Measurements from ENCODE around the gene SLC35F1.
"Not testable (repeated sequence)": the region's sequence is repeated elsewhere in the genome, so short reads cannot be mapped to it uniquely, and the experiment has no call there.

The SLC35F1 gene

GRCh38 chr6:117927866-117928265 is 20.8 kb downstream of the SLC35F1 start:
- DNase-seq (ENCODE audit: low read depth in 2 of 2) = no peak

DNA sequence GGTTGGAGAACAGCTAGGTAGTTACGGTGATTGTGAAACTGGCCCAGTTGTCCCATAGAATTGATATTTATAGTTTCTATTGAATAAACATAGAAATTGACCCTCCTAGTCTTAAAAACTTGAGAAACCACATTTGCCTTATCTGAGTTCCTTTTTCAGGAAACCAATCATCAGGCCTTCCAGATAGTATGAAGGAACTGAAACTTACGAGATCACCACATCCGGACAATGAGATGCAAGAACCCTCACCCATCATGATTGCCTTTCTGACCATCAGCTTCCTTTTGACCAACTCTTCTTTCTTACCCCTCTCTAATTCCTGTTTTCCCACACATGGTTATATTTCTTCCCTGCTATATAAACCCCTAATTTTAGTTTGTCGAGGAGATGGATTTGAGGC is 21.8 kb downstream of the SLC35F1 start:
- no peak for DNase-seq (ENCODE audit: low read depth in 2 of 2)

DNA sequence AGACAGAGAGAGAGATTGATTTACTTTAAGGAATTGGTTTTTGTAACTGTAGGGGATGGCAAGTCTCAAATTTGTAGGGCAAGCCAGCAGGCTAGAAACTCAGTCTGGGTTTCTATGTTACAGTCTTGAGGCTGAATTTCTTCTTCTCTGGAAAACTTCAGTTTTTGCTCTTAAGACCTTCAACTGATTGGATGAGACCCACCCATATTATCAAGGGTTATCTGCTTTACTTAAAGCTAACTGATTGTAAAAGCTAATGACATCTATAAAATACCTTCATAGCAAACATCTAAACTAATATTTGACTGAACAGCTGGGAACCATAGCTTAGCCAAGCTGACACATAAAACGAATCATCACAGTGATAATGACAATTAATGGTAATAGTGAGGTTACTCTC is 22.4 kb downstream of the SLC35F1 start:
- no peak for DNase-seq (ENCODE audit: low read depth in 2 of 2)

DNA sequence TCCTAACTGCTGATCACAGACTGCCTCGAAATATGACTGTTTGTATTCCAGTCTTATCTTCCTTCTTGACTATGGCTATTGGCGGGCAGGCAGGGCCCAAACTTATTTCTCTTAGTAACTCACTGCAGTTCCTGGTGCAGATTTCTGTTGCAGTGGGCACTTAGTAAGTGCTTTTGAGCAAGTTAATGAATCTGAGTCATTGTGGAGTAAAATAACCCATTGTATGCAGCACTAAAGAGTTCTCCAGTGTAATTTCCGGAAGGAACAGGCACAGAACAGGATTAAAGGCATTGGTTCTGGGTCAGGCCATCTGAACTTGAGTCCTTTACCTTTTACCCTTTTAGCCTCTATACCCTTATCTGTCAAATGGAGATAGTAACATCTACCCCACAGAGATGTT is 23.6 kb downstream of the SLC35F1 start:
- DNase-seq (ENCODE audit: low read depth in 2 of 2) = no peak

DNA sequence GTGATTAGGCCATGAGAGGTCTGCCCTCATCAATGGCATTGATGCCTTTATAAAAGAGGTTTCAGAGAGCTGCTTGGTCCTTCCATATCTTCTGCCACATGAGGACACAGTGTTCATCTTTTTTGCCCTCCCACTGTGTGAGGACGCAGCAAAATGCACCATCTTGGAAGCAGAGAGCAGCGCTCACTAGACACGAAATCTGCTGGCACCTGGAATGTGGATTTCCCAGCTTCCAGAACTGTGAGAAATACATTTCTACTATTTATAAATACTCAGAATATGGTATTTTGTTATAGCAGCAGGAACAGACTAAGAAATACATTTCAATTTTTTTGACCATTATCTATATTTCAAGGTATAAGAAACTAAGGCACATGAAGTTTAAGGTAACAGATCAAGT is 24.9 kb downstream of the SLC35F1 start:
- no peak for DNase-seq (ENCODE audit: low read depth in 2 of 2)

DNA sequence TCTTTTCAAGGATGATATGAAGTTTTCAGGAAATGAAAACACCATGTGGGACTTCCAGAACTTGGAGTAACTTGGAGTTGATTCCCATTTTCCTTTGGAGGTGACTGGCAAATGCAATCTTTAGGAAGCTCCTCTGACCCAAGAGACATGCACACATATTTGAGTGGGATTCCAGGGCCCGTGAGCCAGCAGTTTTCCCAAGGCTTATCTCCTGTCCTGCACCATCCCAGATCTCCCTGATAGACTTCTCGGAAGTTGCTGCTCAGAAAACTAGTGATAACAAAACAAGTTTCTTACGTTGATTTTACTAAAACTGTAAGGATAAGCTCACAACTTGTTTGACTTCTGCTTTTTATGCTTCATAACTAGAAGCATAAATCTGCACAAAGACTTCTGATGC is 25.6 kb downstream of the SLC35F1 start:
- no peak for DNase-seq (ENCODE audit: low read depth in 2 of 2)

DNA sequence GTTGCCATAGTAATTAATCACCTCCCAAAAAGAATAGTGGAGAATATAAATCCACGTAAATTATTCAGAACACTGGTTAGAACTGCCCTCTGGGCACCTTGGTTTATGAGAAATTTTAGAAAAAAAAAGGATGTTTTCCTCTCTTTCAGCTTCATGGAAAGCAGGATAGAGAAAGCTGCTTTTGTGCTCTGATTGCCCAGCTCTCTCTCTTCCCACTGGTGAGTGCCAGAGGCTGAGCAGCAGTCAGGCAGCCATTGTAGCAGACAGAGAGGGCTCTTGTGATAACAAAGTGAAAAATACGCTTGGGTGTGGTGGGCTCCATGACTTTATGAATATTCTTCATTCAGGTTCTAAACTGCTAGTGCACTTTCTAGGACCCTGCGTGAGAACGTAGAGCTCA is 26.4 kb downstream of the SLC35F1 start:
- no peak for DNase-seq (ENCODE audit: low read depth in 2 of 2)

DNA sequence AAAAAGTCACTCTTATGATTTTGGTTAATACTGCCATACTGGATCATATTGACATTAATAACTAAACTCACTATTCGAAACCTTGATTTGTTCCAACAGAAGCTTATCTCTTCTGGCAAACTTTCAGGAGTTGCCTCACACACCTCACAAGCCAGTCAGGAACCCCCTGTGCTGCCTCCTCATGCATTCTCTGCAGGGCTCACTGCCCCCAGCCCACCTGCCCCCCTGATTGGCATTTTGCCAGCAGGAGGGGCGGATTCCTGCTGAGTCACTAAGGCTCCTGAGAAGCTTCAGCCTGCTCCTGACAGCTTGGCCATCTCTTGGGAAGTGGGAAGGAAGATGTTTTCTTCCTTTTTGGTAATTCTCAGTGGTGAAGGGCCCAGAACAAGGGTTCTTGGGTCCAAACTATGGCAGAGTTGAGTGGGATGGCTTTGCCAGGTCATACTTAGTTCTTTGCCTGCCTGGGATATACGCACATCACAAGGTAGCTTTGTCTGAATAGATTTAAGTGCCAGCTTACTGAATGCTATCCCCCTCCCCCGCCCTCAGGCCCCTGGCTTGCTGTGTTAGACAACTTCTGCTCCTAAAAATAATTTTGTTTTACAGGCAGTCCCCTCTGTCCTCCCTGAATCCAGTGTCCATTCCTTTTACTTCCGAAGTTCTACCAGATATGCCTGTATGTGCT is 31.4 kb downstream of the SLC35F1 start:
- DNase-seq (ENCODE audit: low read depth in 2 of 2) = no peak

- DNase-seq (ENCODE audit: low read depth in 2 of 2) = no peak
Observed at GRCh38 chr6:117947234-117947633, 40.2 kb downstream of the SLC35F1 start.

GRCh38 chr6:117951783-117952182 is 44.7 kb downstream of the SLC35F1 start:
- no peak for DNase-seq (ENCODE audit: low read depth in 2 of 2)

DNA sequence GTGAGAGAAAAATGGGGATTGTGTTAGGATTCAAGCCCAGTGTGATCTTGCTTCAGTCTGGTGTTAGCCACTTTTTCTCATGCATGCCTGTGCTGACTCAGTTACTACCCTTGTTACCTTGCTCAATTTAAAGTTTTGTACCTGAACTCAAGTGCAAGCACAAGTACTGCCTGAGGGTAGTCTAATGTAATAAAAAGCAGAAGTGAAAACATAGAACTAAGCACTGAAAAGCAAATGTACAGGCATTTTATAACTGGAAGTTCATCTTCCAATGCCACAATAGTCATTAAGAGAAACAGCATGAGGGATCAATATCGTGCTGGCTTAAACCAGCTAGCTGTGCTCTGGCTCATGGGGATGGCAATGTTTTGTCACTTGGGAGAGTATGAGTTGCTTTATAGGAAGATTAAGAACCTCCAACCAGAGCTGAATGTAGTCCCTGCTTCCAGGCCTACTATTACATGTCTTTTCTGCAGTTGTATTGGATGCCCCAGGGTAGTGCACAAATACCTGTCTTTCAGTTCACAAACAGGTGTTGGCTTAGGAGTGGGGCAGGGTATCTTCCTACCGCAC is 48.7 kb downstream of the SLC35F1 start:
- no peak for DNase-seq (ENCODE audit: low read depth in 2 of 2)

DNA sequence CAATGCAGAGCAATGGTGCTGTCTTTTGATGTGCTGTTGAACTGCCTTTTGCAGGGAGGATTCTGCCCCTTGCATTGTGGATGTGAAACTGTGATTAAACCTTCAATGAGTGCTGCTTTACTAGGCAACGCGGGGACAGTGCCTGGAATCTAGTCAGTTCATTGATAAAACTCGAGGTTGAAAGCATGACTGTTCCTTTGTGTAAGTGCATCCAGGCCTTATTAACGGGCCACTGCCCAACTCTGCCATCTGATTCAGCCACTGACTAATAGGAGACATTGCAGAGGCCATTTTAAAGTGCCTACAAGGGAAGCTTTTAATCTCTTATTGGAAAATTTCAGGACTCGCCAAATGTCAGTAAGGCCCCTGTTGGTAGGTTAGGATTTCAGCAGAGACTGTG is 49.3 kb downstream of the SLC35F1 start:
- no peak for DNase-seq (ENCODE audit: low read depth in 2 of 2)

GRCh38 chr6:117958536-117958935 is 51.5 kb downstream of the SLC35F1 start:
- DNase-seq (ENCODE audit: low read depth in 2 of 2) = no peak

GRCh38 chr6:117960877-117961276 is 53.8 kb downstream of the SLC35F1 start:
- DNase-seq (ENCODE audit: low read depth in 2 of 2) = no peak

DNA sequence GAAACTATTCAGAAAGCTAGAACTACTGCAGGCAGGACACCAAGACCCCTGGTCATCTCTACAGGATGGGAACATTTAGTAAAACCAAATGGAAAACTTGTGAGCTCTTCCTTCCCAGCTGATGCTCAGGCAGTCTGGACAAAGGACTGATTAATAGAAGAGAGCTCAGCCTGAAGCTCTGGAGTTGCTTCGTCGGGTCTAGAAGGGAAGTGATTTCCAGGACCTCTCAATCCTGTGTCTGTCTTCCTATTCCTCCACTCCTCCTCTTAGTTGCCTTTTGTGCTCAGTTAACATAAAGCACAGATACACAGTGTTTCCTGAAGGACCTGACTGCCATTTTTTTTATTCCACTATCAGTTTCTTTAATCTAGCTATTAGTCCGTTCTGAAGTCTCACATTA is 54.2 kb downstream of the SLC35F1 start:
- no peak for DNase-seq (ENCODE audit: low read depth in 2 of 2)

DNA sequence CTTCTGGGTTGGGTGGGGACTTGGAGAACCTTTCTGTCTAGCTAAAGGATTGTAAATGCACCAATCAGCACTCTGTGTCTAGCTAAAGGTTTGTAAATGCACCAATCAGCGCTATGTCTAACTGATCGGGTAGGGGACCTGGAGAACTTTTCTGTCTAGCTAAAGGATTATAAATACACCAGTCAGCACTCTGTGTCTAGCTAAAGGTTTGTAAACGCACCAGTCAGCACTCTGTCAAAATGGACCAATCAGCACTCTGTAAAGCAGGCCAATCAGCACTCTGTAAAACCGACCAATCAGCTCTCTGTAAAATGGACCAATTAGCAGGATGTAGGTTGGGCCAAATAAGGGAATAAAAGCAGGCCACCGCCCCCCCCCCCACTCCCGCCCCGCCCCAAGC is 58.7 kb downstream of the SLC35F1 start:
- not testable (repeated sequence) for DNase-seq (ENCODE audit: low read depth in 2 of 2)

DNA sequence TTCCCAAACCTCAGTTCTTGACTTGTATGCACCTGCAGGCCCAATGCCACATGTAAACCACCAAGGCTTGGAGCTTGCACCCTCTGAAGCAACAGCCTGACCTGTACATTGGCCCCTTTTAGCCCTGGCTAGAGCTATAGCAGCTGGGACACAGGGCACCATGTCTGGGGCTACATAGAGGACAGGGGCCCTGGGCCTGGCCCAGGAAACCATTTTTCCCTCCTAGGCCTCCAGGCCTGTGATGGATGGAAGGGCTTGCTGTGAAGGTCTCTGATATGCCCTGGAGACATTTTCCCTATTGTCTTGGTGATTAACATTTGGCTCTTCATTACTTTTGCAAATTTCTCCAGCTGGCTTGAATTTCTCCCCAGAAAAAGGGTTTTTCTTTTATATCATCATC is 64.6 kb downstream of the SLC35F1 start:
- no peak for DNase-seq (ENCODE audit: low read depth in 2 of 2)

DNA sequence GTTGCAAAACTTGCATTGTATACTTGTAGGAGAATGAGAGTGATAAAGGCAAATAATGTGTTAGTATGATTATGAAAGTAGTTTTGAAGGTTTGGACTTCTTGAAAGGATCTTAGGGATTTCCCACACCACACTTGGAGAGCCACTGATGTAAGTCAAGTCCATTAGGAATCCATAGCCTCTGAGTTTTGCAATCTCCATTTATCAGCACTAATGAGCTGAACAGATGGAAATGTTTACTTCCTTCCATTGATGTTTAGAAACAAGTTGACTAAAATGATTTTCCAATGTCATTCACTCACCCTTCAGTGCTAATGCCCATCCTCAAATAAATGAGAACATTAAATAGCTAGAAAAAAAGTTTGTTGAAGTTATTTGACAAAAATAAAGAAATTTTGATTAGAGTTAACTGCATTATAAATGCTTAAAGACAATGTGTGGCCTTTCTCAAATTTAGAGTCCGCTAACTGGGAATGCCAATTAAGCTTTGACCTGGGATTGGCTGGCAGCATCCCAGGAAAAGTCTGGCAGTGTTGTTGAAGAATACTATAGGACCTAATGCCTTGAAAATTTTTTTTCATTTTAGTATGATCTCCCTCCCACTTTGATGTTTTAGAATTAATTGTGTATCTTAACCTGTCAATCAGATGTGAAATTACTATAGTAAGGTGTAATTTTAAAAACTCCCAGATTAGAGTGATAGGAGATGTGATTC is 68.0 kb downstream of the SLC35F1 start:
- no peak for DNase-seq (ENCODE audit: low read depth in 2 of 2)

DNA sequence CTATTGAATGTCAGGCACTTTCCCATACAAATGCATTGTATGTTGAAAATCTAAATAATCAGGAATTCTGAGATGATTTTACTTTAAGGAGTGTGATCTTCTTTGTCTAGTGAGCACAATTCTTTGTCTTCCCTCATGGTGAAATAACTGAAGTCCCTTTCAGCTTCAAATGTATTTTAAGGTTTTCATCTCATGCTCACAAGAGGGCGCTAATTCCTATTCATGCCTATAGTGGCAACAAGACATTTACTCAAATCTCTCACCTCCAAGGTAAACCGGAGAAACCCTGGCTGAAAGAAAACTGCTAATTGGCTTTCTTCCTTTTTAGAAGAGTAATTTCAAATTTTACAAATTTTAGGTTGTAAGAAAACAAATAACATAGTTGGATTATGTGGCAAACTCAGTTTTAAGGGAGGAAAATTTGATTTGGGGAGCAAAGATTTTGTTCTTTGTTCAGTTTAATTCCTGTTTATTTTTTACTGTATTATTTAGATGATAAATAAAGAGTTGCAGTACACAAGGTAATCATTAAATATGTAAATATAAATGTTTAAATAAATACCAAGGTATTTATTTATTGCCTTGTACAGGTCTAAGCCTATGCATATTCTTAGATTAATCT is 69.1 kb downstream of the SLC35F1 start:
- no peak for DNase-seq (ENCODE audit: low read depth in 2 of 2)

DNA sequence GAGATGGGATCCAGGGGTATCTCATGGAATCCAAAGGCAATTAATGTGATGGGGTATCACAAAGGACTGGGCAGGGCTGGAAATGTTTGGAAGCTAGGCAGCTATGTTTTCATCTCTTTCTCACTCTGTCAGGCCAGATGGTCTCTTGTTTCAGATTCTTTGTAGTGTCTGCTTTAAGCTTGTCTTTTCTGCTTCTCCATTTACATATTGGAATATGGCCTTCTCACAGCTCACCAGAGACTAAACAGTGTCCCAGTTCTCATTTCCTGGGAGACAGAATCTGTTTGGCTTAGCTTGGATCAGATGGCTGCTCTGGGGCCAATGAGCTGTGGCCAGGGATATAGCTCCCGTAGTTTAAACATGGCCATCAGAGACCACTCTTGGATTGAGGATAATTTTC is 78.9 kb downstream of the SLC35F1 start:
- DNase-seq (ENCODE audit: low read depth in 2 of 2) = no peak

DNA sequence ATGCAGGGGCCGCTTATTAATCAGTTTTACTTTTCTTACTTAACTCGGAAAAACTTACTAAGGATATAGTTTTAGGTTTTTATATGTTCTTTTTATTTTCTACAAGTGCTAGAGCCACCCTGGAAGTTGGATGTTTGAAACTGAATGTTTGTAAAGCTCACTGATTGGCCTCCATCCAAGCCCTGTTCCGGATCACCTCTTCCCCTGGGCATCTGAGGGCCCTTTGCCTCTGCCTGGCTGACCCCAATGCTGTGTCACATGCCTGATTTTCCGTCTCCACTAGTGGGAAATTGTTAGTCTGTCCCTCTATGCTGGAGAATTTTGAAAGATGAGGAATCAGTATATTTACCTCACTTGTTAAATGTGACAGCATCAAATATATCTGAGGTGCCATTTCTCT is 79.3 kb downstream of the SLC35F1 start:
- DNase-seq (ENCODE audit: low read depth in 2 of 2) = no peak

- DNase-seq (ENCODE audit: low read depth in 2 of 2) = no peak
Observed at GRCh38 chr6:117989086-117989485, 82.0 kb downstream of the SLC35F1 start.

DNA sequence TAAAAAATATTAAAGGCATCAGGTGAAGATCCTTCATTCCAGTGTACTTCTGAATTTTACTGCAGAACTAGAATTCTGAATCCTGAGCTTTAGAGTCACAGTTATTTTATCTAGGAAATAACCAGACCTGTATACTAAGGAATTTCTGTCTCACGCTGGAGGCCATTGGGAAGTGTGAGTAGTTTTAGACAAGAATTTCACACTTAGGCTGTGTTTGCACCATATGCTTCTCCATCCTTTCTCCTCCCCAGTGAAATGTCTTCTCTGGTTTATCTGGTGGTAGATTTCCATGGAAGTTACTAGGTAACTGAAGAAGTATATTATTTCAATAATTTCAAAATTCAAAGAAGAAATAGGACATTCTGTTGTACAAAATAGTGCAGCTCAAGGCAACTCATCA is 83.1 kb downstream of the SLC35F1 start:
- DNase-seq (ENCODE audit: low read depth in 2 of 2) = no peak

All from stimulated activated CD4-positive, alpha-beta T cell treated with anti-CD3 and anti-CD28 coated beads, Interleukin-15, amount 100 ng/mL, for 48 hours (primary cell).